ENCODE results near the gene EGF.
"Not testable (repeated sequence)": the region's sequence is repeated elsewhere in the genome, so short reads cannot be mapped to it uniquely, and the experiment has no call there.

The EGF gene

DNA sequence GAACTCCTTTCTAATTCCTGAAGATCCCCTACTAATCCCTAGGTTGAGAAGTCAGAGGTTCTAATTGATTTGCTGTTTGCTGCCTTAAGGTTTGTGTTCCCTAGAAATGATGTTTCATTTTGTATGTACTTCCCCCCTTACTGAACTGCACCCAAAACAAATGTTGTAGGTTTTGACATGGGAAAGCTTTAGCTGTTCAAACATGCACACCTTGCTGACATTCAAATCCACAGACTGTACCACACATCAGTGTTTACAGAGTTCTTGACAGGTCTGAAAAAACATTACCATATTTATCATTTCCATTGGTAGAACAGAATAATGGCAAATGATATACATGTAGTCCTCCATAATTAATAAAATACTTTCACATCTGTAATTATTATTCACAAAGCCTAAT lies 18.2 kb downstream of the EGF start:
- DNase-seq (ENCODE audit: low read depth), result no peak
- TF ChIP-seq, protein P1, sequence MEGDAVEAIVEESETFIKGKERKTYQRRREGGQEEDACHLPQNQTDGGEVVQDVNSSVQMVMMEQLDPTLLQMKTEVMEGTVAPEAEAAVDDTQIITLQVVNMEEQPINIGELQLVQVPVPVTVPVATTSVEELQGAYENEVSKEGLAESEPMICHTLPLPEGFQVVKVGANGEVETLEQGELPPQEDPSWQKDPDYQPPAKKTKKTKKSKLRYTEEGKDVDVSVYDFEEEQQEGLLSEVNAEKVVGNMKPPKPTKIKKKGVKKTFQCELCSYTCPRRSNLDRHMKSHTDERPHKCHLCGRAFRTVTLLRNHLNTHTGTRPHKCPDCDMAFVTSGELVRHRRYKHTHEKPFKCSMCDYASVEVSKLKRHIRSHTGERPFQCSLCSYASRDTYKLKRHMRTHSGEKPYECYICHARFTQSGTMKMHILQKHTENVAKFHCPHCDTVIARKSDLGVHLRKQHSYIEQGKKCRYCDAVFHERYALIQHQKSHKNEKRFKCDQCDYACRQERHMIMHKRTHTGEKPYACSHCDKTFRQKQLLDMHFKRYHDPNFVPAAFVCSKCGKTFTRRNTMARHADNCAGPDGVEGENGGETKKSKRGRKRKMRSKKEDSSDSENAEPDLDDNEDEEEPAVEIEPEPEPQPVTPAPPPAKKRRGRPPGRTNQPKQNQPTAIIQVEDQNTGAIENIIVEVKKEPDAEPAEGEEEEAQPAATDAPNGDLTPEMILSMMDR (conservative IDR thresholded peaks at IDR 0.05; ENCODE audit: low read depth, low read length), result no peak
- no peak overlapping the region for H3K4me3 ChIP-seq (ENCODE audit: low read length)

DNA sequence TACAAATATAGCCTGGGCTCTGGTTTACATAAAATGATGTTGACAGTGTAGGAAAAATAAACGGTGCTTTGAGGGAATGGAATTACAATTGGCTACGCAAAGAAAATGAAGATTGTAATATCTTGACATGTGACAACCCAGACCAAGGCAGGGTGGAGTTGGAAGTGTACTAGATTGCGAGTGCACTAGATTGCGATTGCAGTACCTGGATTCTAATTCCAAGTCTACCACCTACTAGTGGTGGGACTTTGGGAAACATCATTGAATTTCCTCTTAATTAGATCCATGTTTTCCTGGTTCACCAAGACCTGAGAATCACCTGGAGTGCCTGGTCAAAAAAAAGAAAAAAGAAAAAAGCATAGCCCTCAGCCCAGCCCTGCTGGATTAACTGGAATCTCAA lies 18.6 kb downstream of the EGF start:
- TF ChIP-seq, protein P1 (conservative IDR thresholded peaks at IDR 0.05; ENCODE audit: low read depth, low read length), result no peak
- H3K4me3 ChIP-seq (ENCODE audit: low read length), result no peak overlapping the region
- DNase-seq (ENCODE audit: low read depth), result no peak

DNA sequence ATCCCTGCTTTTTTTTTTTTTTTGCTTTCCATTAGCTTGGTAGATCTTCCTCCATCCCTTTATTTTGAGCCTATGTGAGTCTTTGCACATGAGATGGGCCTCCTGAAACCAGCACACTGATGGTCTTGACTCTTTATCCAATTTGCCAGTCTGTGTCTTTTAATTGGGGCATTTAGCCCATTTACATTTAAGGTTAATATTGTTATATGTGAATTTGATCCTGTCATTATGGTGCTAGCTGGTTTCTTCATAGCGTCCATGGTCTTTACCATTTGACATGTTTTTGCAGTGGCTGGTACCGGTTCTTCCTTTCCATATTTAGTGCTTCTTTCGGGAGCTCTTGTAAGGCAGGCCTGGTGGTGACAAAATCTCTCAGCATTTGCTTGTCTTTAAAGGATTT lies 24.7 kb downstream of the EGF start:
- not testable (repeated sequence) for H3K4me3 ChIP-seq (ENCODE audit: low read length); DNase-seq (ENCODE audit: low read depth)

DNA sequence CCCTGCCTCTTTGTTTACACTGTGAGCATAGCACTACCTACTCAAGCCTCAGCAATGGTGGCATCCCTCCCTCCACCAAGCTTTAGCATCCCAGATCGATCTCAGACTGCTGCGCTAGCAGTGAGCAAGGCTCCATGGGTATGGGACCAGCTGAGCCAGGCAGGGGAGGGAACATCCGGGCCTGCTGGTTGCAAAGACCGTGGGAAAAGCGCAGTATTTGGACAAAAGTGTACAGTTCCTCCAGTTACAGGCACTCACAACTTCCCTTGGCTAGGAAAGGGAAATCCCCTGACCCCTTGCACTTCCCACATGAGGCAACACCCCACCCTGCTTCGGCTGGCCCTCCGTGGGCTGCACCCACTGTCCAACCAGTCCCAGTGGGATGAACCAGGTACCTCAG lies 26.5 kb downstream of the EGF start:
- DNase-seq (ENCODE audit: low read depth), result no peak
- TF ChIP-seq, protein P1 (conservative IDR thresholded peaks at IDR 0.05; ENCODE audit: low read depth, low read length), result no peak
- H3K4me3 ChIP-seq (ENCODE audit: low read length), result no peak overlapping the region

DNA sequence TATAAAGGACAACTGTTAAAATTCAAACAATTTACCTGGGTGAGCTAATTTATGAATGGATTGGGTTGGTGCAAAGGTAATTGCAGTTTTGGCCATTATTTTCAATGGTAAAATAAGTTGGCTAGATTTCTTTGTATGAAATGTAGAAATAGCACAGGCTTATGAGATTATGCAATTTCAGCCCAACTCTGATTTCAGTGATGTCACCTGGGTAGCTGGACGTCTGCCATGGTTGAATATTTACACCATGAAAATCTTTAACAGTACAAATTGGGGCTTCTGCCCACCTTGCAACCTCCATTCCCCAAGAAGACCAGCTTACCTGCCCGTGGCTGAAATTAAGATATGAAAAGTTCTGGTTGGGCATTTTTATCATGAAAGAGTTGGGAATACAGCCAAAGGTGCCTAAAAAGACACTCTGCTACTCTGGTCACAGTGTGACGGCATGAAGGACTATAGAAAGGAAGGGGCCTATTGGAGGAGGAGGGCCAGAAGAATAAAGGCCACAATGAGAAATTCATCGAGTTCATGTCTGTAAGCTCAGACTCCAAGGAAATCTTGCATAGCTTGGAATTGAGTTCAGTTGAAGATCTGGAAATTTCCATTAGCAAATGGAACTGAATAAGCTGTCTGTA lies 29.7 kb downstream of the EGF start:
- H3K4me3 ChIP-seq (ENCODE audit: low read length), result no peak overlapping the region
- TF ChIP-seq, protein P1 (conservative IDR thresholded peaks at IDR 0.05; ENCODE audit: low read depth, low read length), result no peak
- DNase-seq (ENCODE audit: low read depth), result no peak

DNA sequence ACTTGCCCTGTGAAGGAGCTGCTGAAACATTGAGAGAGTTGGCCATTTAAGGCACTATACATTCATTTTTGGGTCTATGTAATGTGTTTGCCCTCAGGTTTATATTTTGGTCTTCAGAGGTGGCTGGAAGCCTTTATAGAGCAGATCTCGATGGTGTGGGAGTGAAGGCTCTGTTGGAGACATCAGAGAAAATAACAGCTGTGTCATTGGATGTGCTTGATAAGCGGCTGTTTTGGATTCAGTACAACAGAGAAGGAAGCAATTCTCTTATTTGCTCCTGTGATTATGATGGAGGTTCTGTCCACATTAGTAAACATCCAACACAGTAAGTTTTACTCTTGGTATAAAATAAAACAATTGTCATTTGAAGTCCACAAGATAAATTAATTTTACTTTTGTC lies 31.1 kb downstream of the EGF start:
- TF ChIP-seq, protein P1 (conservative IDR thresholded peaks at IDR 0.05; ENCODE audit: low read depth, low read length), result no peak
- DNase-seq (ENCODE audit: low read depth), result no peak
- H3K4me3 ChIP-seq (ENCODE audit: low read length), result no peak overlapping the region

DNA sequence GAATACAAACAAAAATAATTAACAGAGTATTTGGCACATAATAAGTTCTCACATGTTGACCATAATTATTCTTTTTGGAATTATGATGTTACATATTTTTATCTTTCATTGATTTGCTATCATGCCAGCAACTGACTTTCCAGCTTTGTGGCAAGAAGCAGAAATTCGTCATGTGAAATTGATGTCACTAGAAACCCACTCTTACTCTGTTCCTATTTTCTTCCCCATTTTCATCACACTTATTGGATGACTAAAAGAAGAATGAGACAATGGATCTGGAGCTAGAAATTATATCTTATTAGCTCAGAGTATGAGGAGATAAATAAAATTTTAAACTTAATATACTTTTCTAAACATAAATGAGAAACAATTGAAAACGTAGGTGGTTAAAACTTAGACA lies 31.9 kb downstream of the EGF start:
- TF ChIP-seq, protein P1 (conservative IDR thresholded peaks at IDR 0.05; ENCODE audit: low read depth, low read length), result no peak
- H3K4me3 ChIP-seq (ENCODE audit: low read length), result no peak overlapping the region
- no peak for DNase-seq (ENCODE audit: low read depth)

DNA sequence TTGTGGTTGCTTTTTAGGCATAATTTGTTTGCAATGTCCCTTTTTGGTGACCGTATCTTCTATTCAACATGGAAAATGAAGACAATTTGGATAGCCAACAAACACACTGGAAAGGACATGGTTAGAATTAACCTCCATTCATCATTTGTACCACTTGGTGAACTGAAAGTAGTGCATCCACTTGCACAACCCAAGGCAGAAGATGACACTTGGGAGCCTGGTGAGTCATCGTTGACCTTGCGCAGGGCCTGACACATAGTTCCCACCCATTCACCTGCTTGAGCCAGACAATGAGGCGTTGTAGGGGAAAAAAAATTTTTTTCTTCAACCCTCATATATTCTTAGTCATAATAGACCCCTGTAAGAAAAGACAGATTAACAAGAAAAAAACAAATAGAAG lies 32.4 kb downstream of the EGF start:
- TF ChIP-seq, protein P1 (conservative IDR thresholded peaks at IDR 0.05; ENCODE audit: low read depth, low read length), result no peak
- no peak for DNase-seq (ENCODE audit: low read depth)
- H3K4me3 ChIP-seq (ENCODE audit: low read length), result no peak overlapping the region
